GM19463 (cell line): ENCODE results near the gene AFG1L.
"Not testable (repeated sequence)": the region's sequence is repeated elsewhere in the genome, so short reads cannot be mapped to it uniquely, and the experiment has no call there.

Experiments
- ATAC-seq: cut with Tn5 transposase; IDR thresholded peaks from one replicate; pipeline ENCODE4 v1.9.1; 2021; ENCODE audit warnings: mild to moderate bottlenecking, moderate library complexity; ENCODE audit not compliant: unreplicated experiment

AFG1L gene

DNA sequence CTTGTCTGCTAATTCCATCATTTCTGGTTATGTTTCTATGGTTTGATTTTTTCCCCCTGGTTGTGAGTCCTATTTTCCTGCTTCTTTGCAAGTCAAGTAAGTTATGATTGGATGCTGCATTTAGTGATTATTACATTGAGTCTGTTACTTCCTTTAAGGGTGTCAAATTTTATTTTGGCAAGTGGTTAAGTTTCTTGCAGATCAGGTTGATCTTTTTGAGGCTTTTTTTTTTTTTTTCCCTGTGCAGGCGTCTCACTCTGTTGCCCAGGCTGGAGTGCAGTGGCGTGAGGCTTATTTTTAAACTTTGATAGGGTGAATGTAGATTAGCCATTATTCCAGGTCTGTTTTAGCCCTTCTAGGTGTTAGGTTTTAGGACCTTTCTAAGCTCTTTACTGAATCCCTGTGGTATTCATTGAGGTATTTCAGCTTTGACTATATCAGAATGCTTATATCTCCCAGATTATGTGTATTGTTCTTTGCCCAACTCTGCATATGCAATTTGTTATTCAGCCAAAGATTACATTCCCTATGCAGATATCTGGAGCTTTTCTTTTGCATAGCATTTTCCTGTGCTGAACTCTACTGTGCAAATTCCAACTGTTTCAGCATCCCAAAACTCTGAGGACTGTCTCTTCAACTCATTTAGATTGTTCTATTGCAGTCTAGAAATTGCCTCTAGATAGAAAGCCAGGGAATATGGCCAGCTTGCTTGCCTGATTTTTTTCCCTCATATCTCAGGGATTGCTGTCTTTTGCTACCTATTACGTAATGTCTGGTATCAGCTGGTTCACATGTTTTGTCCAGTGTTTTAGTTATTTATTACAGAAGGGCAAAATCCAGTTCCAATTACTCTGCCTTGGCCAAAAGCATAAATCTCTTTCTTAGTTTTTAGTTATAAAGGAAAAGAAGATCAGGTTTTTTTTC lies 113.3 kb downstream of the AFG1L start:
- no peak for ATAC-seq

- no peak for ATAC-seq
These were observed 114.0 kb downstream of the AFG1L start for GRCh38 chr6:108408861-108409260.

DNA sequence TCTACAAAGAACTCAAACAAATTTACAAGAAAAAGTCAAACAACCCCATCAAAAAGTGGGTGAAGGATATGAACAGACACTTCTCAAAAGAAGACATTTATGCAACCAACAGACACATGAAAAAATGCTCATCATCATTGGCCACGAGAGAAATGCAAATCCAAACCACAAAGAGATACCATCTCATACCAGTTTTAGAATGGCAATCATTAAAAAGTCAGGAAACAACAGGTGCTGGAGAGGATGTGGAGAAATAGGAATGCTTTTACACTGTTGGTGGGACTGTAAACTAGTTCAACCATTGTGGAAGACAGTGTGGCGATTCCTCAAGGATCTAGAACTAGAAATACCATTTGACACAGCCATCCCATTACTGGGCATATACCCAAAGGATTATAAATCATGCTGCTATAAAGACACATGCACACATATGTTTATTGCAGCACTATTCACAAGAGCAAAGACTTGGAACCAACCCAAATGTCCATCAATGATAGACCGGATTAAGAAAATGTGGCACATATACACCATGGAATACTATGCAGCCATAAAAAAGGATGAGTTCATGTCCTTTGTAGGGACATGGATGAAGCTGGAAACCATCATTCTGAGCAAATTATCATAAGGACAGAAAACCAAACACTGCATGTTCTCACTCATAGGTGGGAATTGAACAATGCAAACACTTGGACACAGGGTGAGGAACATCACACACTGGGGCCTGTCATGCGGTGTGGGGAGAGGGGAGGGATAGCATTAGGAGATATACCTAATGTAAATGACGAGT lies 121.4 kb downstream of the AFG1L start:
- not testable (repeated sequence) for ATAC-seq

DNA sequence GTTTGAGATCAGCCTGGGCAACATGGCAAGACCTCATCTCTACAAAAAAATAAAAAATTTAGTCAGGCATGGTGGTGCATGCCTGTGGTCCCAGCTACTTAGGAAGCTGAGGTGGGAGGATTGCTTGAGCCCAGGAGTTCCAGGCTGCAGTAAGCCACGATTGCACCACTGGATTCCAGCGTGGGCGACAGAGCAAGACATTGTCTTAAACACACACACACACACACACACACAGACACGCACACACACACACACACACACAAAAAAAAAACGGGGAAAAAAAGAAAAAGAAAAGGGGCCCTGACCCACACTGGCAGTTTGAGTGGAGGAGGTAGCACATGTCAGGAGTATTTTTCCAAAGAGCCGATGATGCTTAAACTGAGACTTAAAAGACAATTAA lies 122.2 kb downstream of the AFG1L start:
- ATAC-seq: no peak

DNA sequence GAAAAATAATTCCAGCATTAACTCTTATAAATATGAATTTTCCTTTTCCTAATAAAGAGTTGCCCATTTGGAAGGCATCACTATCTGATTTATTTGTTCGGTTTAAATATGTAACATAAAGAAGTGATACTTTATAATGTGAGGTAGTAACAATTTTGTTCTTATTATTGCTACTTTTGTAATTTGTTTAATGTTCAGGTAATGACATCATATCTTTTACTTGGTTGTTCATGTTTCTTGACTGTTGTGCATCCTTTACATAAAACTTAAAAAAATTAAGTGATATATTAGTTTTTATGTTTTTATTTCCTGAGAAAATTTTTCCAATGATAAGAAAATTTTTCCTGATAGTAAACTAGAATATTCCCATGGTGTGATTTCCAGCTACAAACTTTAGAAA lies 124.6 kb downstream of the AFG1L start:
- ATAC-seq: no peak

- ATAC-seq: no peak
These were observed 125.2 kb downstream of the AFG1L start for GRCh38 chr6:108419934-108420609.

GRCh38 chr6:108421366-108421765 lies 126.5 kb downstream of the AFG1L start:
- no peak for ATAC-seq

DNA sequence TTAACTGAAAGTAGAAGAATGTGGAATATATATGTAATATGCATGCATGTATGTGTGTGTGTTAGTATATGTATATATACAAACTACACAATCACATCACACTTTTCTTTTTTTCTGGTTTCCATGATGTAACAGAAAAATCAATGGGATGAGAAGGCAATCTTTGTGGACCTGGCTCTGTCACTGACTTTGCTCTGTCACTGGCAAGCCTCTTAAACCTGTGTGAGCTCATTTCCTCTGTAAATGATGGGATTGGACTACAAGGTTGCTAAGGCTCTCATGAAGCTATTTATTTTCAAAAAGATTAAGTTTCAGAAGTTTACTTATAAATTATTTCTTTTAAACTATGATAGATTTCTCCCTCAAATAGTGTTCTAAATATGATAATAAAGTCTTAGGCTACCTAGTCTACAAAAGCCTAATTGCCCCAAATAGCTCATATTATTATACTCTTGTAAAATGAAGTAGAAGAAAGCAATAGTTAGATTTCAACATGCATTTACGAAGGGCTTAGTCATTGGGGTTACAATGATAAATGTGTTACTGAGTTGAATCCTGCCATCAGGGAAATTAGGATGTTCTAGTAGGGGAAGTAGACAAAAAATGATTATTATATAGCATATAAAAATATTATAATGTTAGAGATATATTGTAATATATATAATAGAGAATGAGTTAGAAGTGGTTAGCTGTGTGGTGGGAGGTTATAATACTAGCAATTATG lies 129.3 kb downstream of the AFG1L start:
- no peak for ATAC-seq

DNA sequence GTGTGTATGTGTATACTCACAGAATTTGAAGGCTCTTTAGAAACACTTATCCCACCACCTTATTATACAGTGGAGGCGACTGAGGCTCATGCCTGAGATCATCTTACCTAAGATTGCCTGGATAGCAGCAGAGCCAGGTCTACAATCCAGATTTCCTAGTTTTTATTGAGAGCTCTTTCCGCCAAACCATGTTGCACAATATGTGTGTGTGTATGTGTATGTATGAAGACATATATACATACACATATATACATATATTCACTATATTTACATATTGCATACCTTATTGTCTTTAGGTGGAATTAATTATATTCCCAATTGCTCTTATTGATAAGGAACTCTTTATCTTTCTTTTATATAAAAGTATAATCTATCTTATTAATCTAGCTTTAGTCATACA lies 130.6 kb downstream of the AFG1L start:
- ATAC-seq: no peak

GRCh38 chr6:108432143-108432542 lies 137.3 kb downstream of the AFG1L start:
- ATAC-seq: no peak

GRCh38 chr6:108432792-108433191 lies 137.9 kb downstream of the AFG1L start:
- no peak for ATAC-seq

DNA sequence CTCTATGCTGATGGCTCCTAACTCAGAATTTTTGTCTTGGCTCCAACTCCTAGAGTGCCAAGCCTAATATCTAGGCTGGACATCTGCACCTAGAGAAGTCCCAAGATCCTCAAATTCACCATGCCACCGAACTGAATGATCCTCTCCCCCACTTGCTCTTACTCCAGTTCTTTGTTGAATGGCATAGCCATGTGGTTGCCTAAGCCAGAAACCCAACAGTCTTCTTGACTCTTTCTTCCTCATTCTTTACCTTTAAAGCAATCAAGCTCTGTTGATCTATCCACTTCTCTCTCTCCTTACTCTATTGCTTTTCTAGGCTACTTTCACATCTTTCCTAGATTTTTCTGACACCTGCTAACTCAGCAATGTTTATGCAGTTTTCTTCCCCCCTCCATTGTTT lies 139.4 kb downstream of the AFG1L start:
- no peak for ATAC-seq

DNA sequence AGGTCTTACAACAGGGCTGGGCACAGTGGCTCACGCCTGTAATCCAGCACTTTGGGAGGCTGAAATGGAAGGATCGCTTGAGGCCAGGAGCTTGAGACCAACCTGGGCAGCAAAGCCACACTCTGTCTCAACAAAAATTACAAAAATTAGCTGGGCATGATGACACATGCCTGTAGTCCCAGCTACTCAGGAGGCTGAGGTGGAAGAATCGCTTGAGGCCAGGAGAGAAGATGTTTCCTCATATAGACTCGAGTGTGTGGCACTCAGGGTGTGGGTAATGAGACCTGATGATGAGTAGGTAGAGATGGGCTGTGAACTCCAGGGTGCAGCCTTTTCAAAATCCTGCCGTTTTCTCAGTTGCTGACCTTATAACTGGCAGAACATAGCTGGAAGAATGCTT lies 140.5 kb downstream of the AFG1L start:
- no peak for ATAC-seq

DNA sequence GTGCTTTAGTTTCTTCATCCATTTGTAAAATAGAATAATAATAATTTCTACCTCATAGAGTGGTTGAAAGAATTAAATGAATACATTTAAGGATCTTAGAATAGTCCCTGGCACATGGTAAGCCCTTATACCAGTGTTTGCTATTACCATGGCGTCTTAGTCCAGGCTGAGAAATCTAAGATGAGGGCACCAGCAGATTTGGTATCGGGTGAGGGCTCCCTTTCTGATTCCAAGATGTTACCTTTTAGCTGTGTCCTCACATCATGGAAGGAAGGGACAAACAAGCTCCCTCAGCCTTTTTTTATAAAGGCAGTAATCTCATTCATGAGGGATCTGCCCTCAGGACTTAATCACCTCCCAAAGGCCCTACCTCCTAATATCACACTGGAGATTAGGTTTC lies 141.9 kb downstream of the AFG1L start:
- ATAC-seq: no peak

GRCh38 chr6:108437821-108438220 lies 143.0 kb downstream of the AFG1L start:
- ATAC-seq: no peak

- ATAC-seq: no peak
These were observed 144.1 kb downstream of the AFG1L start for GRCh38 chr6:108438918-108439317.

- no peak for ATAC-seq
These were observed 146.3 kb downstream of the AFG1L start for GRCh38 chr6:108441141-108441540.

- ATAC-seq: no peak
These were observed 148.1 kb downstream of the AFG1L start for GRCh38 chr6:108442770-108443520.

DNA sequence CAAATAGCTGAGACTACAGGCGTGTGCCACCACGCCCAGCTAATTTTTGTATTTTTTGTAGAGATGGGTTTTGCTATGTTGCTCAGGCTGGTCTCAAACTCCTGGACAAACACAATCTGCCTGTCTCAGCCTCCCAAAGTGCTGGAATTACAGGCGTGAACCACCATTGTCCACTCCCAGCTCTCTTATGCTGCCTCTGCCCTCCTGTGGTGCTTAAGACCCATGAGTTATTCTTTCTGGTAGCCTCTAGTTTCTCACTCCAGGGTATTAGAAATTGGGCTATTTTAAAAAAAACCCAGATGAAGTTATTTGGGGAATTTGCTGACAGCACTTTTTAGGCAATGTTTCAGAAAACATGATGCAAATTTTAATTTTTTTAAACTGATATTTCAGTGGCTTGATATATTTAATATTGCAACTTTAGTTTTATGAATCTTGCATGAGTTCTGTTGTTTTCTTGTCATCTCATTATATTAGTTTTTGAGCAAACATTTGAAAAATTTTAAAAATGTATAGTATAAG lies 151.8 kb downstream of the AFG1L start:
- ATAC-seq: no peak

- no peak for ATAC-seq
These were observed 153.6 kb downstream of the AFG1L start for GRCh38 chr6:108448481-108448880.
